ENCODE data around the gene GEN1.

Gene GEN1

DNA sequence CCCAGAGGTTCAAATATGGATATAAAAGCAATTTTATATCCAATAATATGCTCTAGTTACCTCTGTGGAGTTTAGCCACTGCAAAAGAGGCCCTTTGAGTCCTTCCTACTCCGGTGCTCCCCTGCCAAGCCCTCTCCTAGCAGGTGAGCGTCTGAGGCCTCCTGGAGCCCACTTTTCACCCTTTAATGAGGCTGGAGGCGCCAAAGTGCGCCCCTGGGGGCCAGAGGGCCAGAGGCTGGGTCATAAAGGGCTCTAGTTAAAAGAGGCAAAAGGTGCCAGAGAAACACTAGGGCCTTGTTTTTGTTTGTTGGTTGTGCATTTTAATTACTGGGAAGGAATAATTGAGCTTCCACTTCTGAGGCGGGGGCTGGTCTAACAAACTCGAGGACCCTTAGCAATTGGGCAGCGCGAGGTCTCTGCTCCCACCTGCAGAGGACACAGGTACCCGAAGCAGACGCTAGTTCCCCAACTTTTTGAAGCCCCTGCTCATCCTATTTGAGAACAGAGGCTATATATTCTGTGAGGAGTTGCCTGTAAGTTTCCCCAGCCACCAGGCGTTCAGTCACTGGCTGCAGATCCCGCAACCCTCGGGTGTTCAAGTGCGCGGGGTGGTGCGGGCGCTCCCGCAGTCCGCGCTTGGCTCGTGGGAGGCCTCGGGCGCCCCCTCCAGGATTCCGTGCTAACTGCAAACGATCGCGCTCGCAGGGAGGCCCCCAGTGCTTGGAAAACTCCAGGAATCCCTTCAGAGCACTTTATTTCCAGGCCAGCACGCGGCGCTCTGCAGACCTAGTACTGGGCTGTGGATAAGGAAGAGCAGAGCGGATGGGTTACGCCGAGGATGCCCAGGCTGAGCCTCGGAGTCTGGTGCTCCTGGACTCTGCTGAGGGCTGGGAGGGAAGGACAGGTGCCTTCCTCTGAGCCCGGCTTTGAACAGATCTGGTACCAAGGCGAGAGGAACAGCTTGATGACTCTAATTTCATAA is 76.4 kb downstream of the GEN1 start:
- DNase-seq: peak; percentile 29

DNA sequence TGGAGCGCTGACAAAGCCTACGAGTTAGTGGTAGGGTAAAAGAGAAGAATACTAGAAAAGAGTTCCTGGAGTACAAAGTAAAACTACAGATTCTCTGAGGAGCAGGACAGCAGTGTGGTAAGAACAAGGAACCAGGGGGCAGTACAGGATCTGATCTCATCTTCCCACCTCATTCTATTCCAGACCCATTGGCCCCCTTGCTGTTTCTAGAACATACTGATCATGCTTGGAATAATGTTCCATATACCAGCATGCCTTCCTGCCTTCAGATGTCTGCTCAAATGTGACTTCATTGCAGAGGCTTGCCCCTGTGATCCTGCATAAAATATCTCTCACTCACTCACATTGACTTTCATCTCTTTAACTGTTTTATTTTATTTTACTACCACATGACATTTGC is 81.6 kb downstream of the GEN1 start:
- no peak for DNase-seq
